Adipocyte (in vitro differentiated cells): Measurements from ENCODE around the gene CD2AP.
A peak's percentile ranks its signal among the peaks of the same experiment; 100 is the strongest.

ENCODE experiments used
- DNase-seq: peaks from one replicate; pipeline ENCODE4 v3.0.0-alpha.2; 2015; ENCODE audit warnings: low read depth
- H3K27me3 ChIP-seq: replicated peaks from 2 replicates; pipeline ENCODE4 v1.7.0; 2013; ENCODE audit warnings: mild to moderate bottlenecking, low read length, moderate library complexity; ENCODE audit not compliant: control insufficient read depth, insufficient read depth
- H3K36me3 ChIP-seq: 2 replicates; pipeline ENCODE4 v1.7.0; 2013; ENCODE audit warnings: low read length, mild to moderate bottlenecking, moderate library complexity; ENCODE audit not compliant: control insufficient read depth, insufficient read depth, severe bottlenecking
- H3K4me1 ChIP-seq: 2 replicates; pipeline ENCODE4 v1.7.0; 2013; ENCODE audit warnings: mild to moderate bottlenecking, low read length, moderate library complexity; ENCODE audit not compliant: control insufficient read depth, insufficient read depth
- H3K4me3 ChIP-seq: 2 replicates; pipeline ENCODE4 v1.7.0; 2013; ENCODE audit warnings: mild to moderate bottlenecking, low read length, moderate library complexity
- H3K9ac ChIP-seq: 2 replicates; pipeline ENCODE4 v1.7.0; 2013; ENCODE audit warnings: mild to moderate bottlenecking, low read length, moderate library complexity
- H3K9me3 ChIP-seq: 2 replicates; pipeline ENCODE4 v1.7.0; 2013; ENCODE audit warnings: mild to moderate bottlenecking, low read length, moderate library complexity; ENCODE audit not compliant: control insufficient read depth

CD2AP gene

GRCh38 chr6:47669684-47670513 is 192.3 kb downstream of the CD2AP start:
- Histone ChIP-seq H3K36me3 (no peaks in the 10 kb centered on the region), H3K4me3 (peak overlapping the region; percentile 25), H3K4me1 (peaks cover 8% of the 10 kb centered on the region), H3K9me3 (peaks cover 6% of the 10 kb centered on the region), H3K27me3 (no peaks in the 10 kb centered on the region), H3K9ac (no peak overlapping the region)
- peak; percentile 33 for DNase-seq

DNA sequence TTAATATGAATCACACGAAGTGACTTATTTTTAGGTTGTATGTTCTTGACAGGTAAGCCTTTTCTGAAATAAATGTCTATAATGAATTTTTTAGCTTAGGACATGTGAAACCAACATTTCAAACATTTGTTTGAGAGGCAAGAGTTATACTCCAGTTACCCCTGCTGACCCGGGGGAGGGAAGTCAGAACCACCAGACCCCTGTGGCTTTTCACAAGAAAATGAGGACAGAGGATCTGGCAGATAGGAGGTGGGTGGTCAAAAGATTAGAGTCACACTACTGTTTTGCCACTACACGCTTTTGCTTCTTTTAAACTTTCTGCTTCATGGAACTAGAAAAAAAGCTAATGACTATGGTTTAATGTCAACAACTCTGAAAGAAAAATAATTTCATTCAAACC is 193.3 kb downstream of the CD2AP start:
- no peak overlapping the region for H3K4me3 ChIP-seq
- no peaks in the 10 kb centered on the region for H3K27me3 ChIP-seq
- peaks cover 16% of the 10 kb centered on the region for H3K9me3 ChIP-seq
- H3K9ac ChIP-seq, result no peak overlapping the region
- no peaks in the 10 kb centered on the region for H3K36me3 ChIP-seq
- H3K4me1 ChIP-seq, result peaks cover 8% of the 10 kb centered on the region
- no peak for DNase-seq

DNA sequence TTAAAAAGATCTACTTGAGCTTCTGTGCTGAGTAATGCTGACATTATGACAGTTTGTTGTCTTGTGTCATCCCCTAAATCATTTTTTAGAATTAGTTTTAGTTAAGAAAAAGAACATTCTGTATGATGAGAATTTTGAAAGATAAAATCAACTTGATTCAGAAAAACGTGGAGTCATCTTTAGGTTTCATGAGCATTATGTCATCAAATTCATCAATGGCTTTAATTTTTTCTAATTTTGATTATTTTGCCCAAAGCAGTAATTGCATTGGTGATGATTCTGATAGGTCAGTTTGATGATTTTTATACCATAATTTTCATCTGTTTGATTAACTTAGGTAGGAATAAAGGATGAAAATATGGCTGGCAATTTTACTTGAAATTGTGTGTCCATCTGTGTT is 194.2 kb downstream of the CD2AP start:
- peaks cover 8% of the 10 kb centered on the region for H3K4me1 ChIP-seq
- DNase-seq, result no peak

DNA sequence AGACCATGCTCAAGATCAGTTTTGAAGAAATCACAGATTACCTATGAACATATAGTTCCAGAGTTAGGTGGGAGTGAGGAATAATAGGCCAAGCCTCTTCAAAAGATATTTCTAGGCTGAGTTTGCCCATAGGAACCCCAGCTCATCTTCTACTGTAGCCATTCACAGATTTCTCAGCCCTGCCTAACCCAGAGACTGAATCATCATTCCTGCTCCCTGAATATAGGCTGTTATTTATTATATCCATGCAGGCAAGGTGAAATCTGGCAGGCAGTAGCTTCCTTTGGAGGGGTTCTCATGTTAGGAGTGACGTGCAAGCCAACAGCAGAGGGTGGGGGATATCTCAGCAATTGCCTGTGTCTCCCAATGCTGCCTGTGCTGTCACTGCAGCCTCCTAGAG is 195.2 kb downstream of the CD2AP start:
- no peak overlapping the region for H3K9ac ChIP-seq
- H3K4me1 ChIP-seq, result peaks cover 8% of the 10 kb centered on the region
- H3K36me3 ChIP-seq, result no peaks in the 10 kb centered on the region
- peaks cover 18% of the 10 kb centered on the region for H3K9me3 ChIP-seq
- H3K27me3 ChIP-seq, result no peaks in the 10 kb centered on the region
- peak; percentile 11 for DNase-seq
- H3K4me3 ChIP-seq, result no peak overlapping the region

More for the DNA sequence above, 194.2 kb downstream of the CD2AP start:
- Histone ChIP-seq H3K9me3 (peaks cover 18% of the 10 kb centered on the region), H3K9ac (no peak overlapping the region), H3K27me3 (no peaks in the 10 kb centered on the region), H3K36me3 (no peaks in the 10 kb centered on the region), H3K4me3 (no peak overlapping the region)

DNA sequence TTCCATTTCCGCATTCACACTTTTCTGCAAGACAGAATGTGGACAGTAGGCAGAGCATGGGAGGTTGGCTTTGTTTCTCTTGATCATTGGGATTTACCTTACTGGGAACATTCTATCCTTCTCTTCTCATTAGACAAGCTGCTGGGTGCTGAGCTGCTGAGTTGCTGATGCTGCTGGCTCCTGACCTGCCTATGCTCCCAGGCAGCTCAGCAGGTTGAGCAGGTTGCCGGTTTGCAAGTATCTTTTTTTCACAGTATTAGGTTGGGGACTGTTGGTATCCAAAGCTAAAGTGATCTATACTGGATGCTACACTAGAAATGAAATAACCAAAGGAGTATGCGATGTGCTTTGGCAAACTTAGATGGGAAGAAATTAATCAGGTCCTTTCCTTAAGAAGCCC is 197.1 kb downstream of the CD2AP start:
- no peak overlapping the region for H3K9ac ChIP-seq
- no peaks in the 10 kb centered on the region for H3K27me3 ChIP-seq
- H3K9me3 ChIP-seq, result peaks cover 18% of the 10 kb centered on the region
- H3K4me3 ChIP-seq, result no peak overlapping the region
- H3K36me3 ChIP-seq, result no peaks in the 10 kb centered on the region
- DNase-seq, result no peak
- H3K4me1 ChIP-seq, result peaks cover 4% of the 10 kb centered on the region
